HFFc6 (cell line): ENCODE measurements around the gene STAM. TPM values are rescaled to one million over a fixed set of nuclear protein-coding genes. Genes with fewer than 3 reads are reported as not detected.
A peak's percentile ranks its signal among the peaks of the same experiment; 100 is the strongest.

Source experiments
- DNase-seq: peaks from one replicate; pipeline ENCODE4 v3.0.0-alpha.2; 2018
- H3K27ac Mint-ChIP-seq: 2 replicates; pipeline ENCODE4 v1.8.0; 2020; ENCODE audit warnings: mild to moderate bottlenecking, mixed read lengths
- H3K27me3 Mint-ChIP-seq: 2 replicates; pipeline ENCODE4 v1.8.0; 2021; ENCODE audit warnings: mild to moderate bottlenecking, moderate library complexity, mixed read lengths; ENCODE audit not compliant: insufficient read depth
- H3K36me3 Mint-ChIP-seq: 2 replicates; pipeline ENCODE4 v1.8.0; 2021; ENCODE audit warnings: low read depth, mixed read lengths
- H3K4me1 Mint-ChIP-seq: 2 replicates; pipeline ENCODE4 v1.8.0; 2020; ENCODE audit warnings: low read depth, mixed read lengths
- H3K4me3 Mint-ChIP-seq: 2 replicates; pipeline ENCODE4 v1.8.0; 2020; ENCODE audit warnings: mild to moderate bottlenecking, moderate library complexity, mixed read lengths
- H3K9me3 Mint-ChIP-seq: 2 replicates; pipeline ENCODE4 v1.8.0; 2020; ENCODE audit warnings: mild to moderate bottlenecking, mixed read lengths
- CTCF ChIP-seq: fragments of 200-600 bp; sonication (generic); IDR thresholded peaks from 2 replicates; pipeline ENCODE4 v1.5.0; 2021; ENCODE audit warnings: antibody characterized with exemption, mild to moderate bottlenecking
- total RNA-seq, 6 experiments: library from RNA; stranded (reverse); fragmentation: NEBNext Ultra II Directional; extraction: Animal tissue kit (Norgen Biotek cat#: 25700); gene quantifications; 2 replicates in 1 of 6; 3 replicates in 5 of 6; pipeline ENCODE4 v1.2.3, GENCODE V29; 2021

The STAM gene
- total RNA-seq, 6 experiments from 2014 or later = 37.8 to 46.9 (median 43.2) TPM

- Mint-ChIP-seq H3K4me1 (peaks cover 21% of the 10 kb centered on the region), H3K36me3 (0 out of 2 replicates have a peak, but pooled peaks cover 5% of the 10 kb centered on the region), H3K9me3 (no peaks in the 10 kb centered on the region), H3K27me3 (no peaks in the 10 kb centered on the region; the same call in 1 of the 2 replicates), H3K27ac (0 out of 2 replicates have a peak overlapping the region, but pooled peaks have one; percentile 27), H3K4me3 (no peak overlapping the region)
- DNase-seq = no peak
- TF ChIP-seq CTCF = no peak
Measured at GRCh38 chr10:17758200-17758599, 114.2 kb downstream of the STAM start.

- H3K9me3 Mint-ChIP-seq = no peaks in the 10 kb centered on the region
- H3K27ac Mint-ChIP-seq = no peak overlapping the region
- H3K27me3 Mint-ChIP-seq = no peaks in the 10 kb centered on the region; the same call in 1 of the 2 replicates
- no peak for DNase-seq
- H3K4me1 Mint-ChIP-seq = peaks cover 21% of the 10 kb centered on the region
- TF ChIP-seq CTCF = no peak
- 0 out of 2 replicates have a peak, but pooled peaks cover 5% of the 10 kb centered on the region for H3K36me3 Mint-ChIP-seq
- H3K4me3 Mint-ChIP-seq = no peak overlapping the region
Measured at GRCh38 chr10:17758896-17759295, 114.9 kb downstream of the STAM start.

GRCh38 chr10:17764142-17764541, 120.2 kb downstream of the STAM start:
- DNase-seq = no peak
- no peak for TF ChIP-seq CTCF
- H3K27ac Mint-ChIP-seq = no peak overlapping the region
- H3K36me3 Mint-ChIP-seq = peaks cover 19% of the 10 kb centered on the region
- H3K4me1 Mint-ChIP-seq = peaks cover 15% of the 10 kb centered on the region
- no peaks in the 10 kb centered on the region; the same call in none of the 2 replicates for H3K27me3 Mint-ChIP-seq
- no peak overlapping the region for H3K4me3 Mint-ChIP-seq
- H3K9me3 Mint-ChIP-seq = peaks cover 10% of the 10 kb centered on the region

GRCh38 chr10:17765602-17766001, 121.7 kb downstream of the STAM start:
- DNase-seq = no peak
- Mint-ChIP-seq H3K9me3 (peaks cover 10% of the 10 kb centered on the region), H3K4me3 (no peak overlapping the region), H3K27me3 (no peaks in the 10 kb centered on the region; the same call in 1 of the 2 replicates), H3K27ac (no peak overlapping the region), H3K4me1 (peaks cover 20% of the 10 kb centered on the region), H3K36me3 (peaks cover 19% of the 10 kb centered on the region)
- no peak for TF ChIP-seq CTCF

Other genes starting within 250 kb of the STAM start
- gene ST8SIA6, start 189.6 kb upstream of the STAM start, total RNA-seq = not detected
- 100 to 1,000 TPM in 3 of 6 experiments, 10 to 100 TPM in 3; 84.6 to 138 (median 100) TPM for gene HACD1, start 26.8 kb upstream of the STAM start, total RNA-seq
- under 1 TPM; 0.07 to 0.20 (median 0.09) TPM for gene TMEM236, start 108.0 kb downstream of the STAM start, total RNA-seq
- gene MRC1, start 165.2 kb downstream of the STAM start, total RNA-seq = under 1 TPM in 2 of 6 experiments, not detected in 4; 0.02 to 0.06 TPM